Ishikawa (cell line): ENCODE measurements around the gene KANK3.

ENCODE experiments used
- CEBPB ChIP-seq: IDR thresholded peaks from 2 replicates; pipeline ENCODE4 v1.6.1; 2012
- CREB1 ChIP-seq: IDR thresholded peaks from 2 replicates; pipeline ENCODE4 v1.6.1; 2012; ENCODE audit warnings: low read depth
- EGR1 ChIP-seq: IDR thresholded peaks from 2 replicates; pipeline ENCODE4 v1.6.1; 2012
- EP300 ChIP-seq: IDR thresholded peaks from 2 replicates; pipeline ENCODE4 v1.6.1; 2012; ENCODE audit warnings: borderline replicate concordance
- FOXM1 ChIP-seq: IDR thresholded peaks from 2 replicates; pipeline ENCODE4 v1.6.1; 2012; ENCODE audit warnings: low read depth, borderline replicate concordance
- NFIC ChIP-seq: IDR thresholded peaks from 2 replicates; pipeline ENCODE4 v1.6.1; 2012
- RAD21 ChIP-seq: IDR thresholded peaks from 2 replicates; pipeline ENCODE4 v1.6.1; 2012; ENCODE audit warnings: low read depth
- TAF1 ChIP-seq: IDR thresholded peaks from 2 replicates; pipeline ENCODE4 v1.6.1; 2012; ENCODE audit warnings: low read depth, mild to moderate bottlenecking
- TCF12 ChIP-seq: IDR thresholded peaks from 2 replicates; pipeline ENCODE4 v1.6.1; 2012; ENCODE audit warnings: low read depth
- TEAD4 ChIP-seq: IDR thresholded peaks from 2 replicates; pipeline ENCODE4 v1.6.1; 2012
- USF1 ChIP-seq: IDR thresholded peaks from 2 replicates; pipeline ENCODE4 v1.6.1; 2012
- YY1 ChIP-seq: IDR thresholded peaks from 2 replicates; pipeline ENCODE4 v1.6.1; 2012; ENCODE audit warnings: low read depth
- ZBTB7A ChIP-seq: IDR thresholded peaks from 2 replicates; pipeline ENCODE4 v1.6.1; 2012; ENCODE audit warnings: low read depth
- TF ChIP-seq, protein P1 (sequence below): IDR thresholded peaks from 2 replicates; pipeline ENCODE4 v1.6.1; 2012; ENCODE audit warnings: low read depth, mild to moderate bottlenecking
- TF ChIP-seq, protein P2 (sequence below): IDR thresholded peaks from 2 replicates; pipeline ENCODE4 v1.6.1; 2012

KANK3 gene

DNA sequence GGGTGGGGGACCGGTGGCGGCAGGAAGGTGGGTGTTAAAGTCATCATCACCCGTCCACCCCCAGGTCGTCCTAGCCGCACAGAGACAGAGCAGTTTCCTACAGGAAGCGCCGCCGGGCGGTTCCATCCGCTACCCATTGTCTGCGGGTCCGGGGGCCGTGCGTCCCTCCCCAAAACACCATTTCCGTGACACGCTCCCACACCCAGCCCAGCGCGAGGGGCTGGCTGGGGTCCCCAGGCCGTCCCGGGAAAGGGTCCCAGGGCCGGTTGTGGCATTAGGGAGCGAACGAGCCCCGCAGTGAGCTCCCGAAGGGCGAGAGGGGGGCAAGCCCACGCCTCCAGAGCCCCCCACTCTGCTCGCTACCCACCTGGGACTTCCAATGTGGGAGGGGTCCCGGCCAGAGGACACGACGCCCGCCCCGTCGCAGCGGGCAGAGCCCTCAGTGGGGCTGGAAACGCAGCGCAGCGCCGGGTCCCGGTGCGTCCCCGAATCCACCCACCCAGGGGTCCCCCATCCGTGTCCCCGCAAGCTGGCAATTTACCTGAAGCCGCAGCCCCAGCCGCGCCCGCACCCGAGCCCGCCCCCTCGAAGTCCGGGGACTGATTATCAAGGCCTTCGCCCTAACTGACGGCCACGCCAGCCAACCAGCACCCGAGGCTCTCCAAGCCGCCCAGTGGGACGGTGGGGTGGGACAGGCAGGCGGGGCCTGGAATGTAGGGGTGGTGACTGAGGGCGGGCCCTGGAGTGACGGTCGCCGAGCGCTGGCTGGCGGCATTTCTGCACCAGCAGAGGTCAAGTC is at the start of gene KANK3:
TSS of gene KANK3 (minus strand) at position 579 of the 799 bp plus-strand sequence. CDS start 5,434 bp downstream, outside the sequence.
- no peak for TF ChIP-seq CEBPB
- no peak for TF ChIP-seq USF1
- 0 out of 2 replicates have a peak, but pooled peaks have one; percentile 20 for TF ChIP-seq TAF1
- TF ChIP-seq, protein P1, sequence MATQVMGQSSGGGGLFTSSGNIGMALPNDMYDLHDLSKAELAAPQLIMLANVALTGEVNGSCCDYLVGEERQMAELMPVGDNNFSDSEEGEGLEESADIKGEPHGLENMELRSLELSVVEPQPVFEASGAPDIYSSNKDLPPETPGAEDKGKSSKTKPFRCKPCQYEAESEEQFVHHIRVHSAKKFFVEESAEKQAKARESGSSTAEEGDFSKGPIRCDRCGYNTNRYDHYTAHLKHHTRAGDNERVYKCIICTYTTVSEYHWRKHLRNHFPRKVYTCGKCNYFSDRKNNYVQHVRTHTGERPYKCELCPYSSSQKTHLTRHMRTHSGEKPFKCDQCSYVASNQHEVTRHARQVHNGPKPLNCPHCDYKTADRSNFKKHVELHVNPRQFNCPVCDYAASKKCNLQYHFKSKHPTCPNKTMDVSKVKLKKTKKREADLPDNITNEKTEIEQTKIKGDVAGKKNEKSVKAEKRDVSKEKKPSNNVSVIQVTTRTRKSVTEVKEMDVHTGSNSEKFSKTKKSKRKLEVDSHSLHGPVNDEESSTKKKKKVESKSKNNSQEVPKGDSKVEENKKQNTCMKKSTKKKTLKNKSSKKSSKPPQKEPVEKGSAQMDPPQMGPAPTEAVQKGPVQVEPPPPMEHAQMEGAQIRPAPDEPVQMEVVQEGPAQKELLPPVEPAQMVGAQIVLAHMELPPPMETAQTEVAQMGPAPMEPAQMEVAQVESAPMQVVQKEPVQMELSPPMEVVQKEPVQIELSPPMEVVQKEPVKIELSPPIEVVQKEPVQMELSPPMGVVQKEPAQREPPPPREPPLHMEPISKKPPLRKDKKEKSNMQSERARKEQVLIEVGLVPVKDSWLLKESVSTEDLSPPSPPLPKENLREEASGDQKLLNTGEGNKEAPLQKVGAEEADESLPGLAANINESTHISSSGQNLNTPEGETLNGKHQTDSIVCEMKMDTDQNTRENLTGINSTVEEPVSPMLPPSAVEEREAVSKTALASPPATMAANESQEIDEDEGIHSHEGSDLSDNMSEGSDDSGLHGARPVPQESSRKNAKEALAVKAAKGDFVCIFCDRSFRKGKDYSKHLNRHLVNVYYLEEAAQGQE = no peak
- TF ChIP-seq RAD21 = no peak
- peak; percentile 91 for TF ChIP-seq TEAD4
- no peak for TF ChIP-seq FOXM1
- no peak for TF ChIP-seq EP300
- TF ChIP-seq CREB1 = no peak
- no peak for TF ChIP-seq NFIC
- 0 out of 2 replicates have a peak, but pooled peaks have one; percentile 25 for TF ChIP-seq TCF12
- no peak for TF ChIP-seq EGR1
- TF ChIP-seq YY1 = no peak
- TF ChIP-seq, protein P2, sequence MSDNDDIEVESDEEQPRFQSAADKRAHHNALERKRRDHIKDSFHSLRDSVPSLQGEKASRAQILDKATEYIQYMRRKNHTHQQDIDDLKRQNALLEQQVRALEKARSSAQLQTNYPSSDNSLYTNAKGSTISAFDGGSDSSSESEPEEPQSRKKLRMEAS = peak; percentile 17; the same call in 1 of the 2 replicates
- TF ChIP-seq ZBTB7A = peak; percentile 93

GRCh38 chr19:8392017-8392591 is 49.0 kb upstream of the KANK3 start:
- TF ChIP-seq, protein P1 = no peak
- TF ChIP-seq, protein P2 = no peak
- TF ChIP-seq NFIC (no peak), TEAD4 (no peak), USF1 (no peak), EP300 (no peak), CEBPB (no peak), TAF1 (no peak), RAD21 (no peak), TCF12 (no peak)

DNA sequence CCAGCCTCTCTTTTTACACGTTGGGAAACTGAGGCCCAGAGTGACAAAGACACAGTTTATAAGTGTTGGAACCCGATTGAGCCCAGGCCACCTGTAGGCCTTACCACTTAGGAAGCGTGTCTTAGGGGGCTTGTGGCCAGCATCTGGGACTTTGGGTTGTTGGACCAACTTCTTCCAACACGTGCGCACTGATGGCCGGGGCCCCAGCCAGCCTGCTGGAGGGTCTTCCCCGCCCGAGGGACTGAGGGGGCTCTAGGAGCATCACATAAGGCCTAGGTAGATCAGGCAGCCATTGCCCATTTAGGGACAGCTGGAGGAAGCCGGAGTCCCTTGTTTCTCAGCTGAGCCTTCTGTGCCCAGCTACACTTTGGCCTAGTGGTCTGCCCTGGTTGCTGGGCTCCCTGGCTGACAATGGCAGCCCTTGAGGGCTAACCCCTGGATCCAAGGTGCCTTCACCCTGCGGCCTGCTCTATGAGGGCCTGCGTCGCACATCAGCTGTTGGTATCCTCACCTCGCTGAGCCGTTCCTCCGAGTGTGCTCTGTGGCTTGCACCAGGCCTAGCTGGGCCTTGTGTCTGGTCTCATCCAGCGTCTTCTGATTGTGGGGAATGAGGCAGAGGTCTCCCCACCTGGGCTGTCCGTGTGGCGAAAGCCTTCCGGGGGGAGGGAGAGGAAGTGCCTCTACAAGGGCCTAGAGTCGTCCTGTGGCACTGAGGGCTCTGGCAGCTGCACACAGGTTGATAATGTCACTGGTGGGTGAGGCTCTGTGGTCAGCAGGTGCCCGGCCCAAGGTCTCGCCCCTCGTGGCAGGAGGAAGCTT is 48.3 kb upstream of the KANK3 start:
- no peak for TF ChIP-seq RAD21

- TF ChIP-seq EP300 = no peak
- TF ChIP-seq ZBTB7A = no peak
- no peak for TF ChIP-seq CREB1
- no peak for TF ChIP-seq RAD21
- no peak for TF ChIP-seq CEBPB
- no peak for TF ChIP-seq EGR1
- TF ChIP-seq NFIC = no peak
- no peak for TF ChIP-seq TCF12
- TF ChIP-seq, protein P1 = no peak
- TF ChIP-seq TEAD4 = no peak
- no peak for TF ChIP-seq YY1
- no peak for TF ChIP-seq TAF1
- TF ChIP-seq FOXM1 = no peak
- TF ChIP-seq USF1 = no peak
- TF ChIP-seq, protein P2 = no peak
These were observed 47.5 kb upstream of the KANK3 start for GRCh38 chr19:8390617-8390981.
